ENCODE data around the gene CAMSAP1. TPM values are rescaled to one million over a fixed set of nuclear protein-coding genes. Genes with fewer than 3 reads are reported as not detected.

CAMSAP1 gene
- total and polyA plus RNA-seq, 2 of the 4 experiments (the other 2 are of a cell fraction) = 8.2 to 19.5 TPM

DNA sequence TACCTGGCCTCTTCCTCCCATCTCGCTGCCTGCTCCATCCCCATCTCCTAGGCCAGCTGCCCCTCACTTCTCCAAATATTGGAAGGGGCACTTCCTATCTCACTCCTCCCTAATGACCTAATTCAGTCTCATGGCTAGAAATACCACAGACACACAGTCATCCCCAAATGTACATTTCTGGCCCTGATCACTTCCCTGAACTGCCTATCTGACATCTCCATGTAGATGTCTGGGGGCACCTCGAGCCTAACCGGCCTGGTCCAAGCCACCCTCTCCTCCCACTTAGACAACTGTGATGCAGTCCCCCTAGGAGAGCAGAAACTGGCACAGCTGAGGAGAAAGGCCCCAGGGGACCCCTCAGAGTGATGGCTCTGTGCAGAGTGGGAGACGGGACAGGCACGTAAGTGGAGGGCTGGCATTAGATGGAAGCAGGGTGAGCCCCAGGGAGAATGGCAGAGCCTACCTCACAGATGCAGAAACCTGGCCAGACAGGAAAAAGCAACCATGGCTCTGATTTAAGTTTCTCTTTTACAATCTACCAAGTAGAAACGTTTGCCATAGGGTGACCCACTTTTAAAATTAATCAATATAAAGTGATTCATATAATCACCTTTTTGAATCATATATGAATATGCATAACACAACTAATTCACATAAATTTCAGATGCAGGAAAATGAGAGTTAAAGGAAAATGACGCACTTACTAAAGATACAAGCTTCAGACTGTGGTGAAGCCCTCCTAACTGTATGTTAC, 22.1 kb downstream of the CAMSAP1 start (continued):
- TF ChIP-seq, protein P1, sequence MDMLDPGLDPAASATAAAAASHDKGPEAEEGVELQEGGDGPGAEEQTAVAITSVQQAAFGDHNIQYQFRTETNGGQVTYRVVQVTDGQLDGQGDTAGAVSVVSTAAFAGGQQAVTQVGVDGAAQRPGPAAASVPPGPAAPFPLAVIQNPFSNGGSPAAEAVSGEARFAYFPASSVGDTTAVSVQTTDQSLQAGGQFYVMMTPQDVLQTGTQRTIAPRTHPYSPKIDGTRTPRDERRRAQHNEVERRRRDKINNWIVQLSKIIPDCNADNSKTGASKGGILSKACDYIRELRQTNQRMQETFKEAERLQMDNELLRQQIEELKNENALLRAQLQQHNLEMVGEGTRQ (IDR thresholded peaks at IDR 0.05; ENCODE audit: low read depth, low read length) = no peak
- TF ChIP-seq MAFK (IDR thresholded peaks at IDR 0.05; ENCODE audit: low read depth, low read length) (no peak), NFE2L2 (IDR thresholded peaks at IDR 0.05; ENCODE audit: low read depth, low read length) (no peak), RFX5 (IDR thresholded peaks at IDR 0.05; ENCODE audit: low read depth, low read length) (no peak), MAZ (IDR thresholded peaks at IDR 0.05; ENCODE audit: borderline replicate concordance, low read depth, low read length) (no peak)

Data from IMR-90 (cell line).